HepG2 (cell line): ENCODE measurements around the gene ARHGEF16. TPM values are rescaled to one million over a fixed set of nuclear protein-coding genes. Genes with fewer than 3 reads are reported as not detected.

ENCODE experiments used
- ATF7 ChIP-seq, 2 experiments: fragments of 450-650 bp in 1 of 2; sonication (generic) in 1 of 2; formaldehyde crosslinking in 1 of 2; IDR thresholded peaks; 2 replicates each; pipeline versions ENCODE4 v1.4.0 to v1.6.1; 2016 to 2020; ENCODE audit warnings: antibody characterized with exemption in 1 of 2, mild to moderate bottlenecking in 1 of 2, missing genetic modification reagents in 1 of 2
- BORCS8-MEF2B ChIP-seq: sonication (generic); formaldehyde crosslinking; IDR thresholded peaks from 2 replicates; pipeline ENCODE4 v1.8.0; 2022; ENCODE audit warnings: mild to moderate bottlenecking, missing genetic modification reagents
- FOSL2 ChIP-seq: sonication (generic); formaldehyde crosslinking; IDR thresholded peaks from 2 replicates; pipeline ENCODE4 v1.4.0; 2020; ENCODE audit warnings: missing genetic modification reagents
- FOXK2 ChIP-seq: fragments of 450-650 bp; IDR thresholded peaks from 2 replicates; pipeline ENCODE4 v1.6.1; 2016
- MEIS1 ChIP-seq: sonication (generic); formaldehyde crosslinking; IDR thresholded peaks from 2 replicates; pipeline ENCODE4 v1.9.0; 2021; ENCODE audit warnings: mild to moderate bottlenecking, missing genetic modification reagents, moderate library complexity, borderline replicate concordance
- MYPOP ChIP-seq: sonication (generic); formaldehyde crosslinking; IDR thresholded peaks from 2 replicates; pipeline ENCODE4 v1.8.1; 2023; ENCODE audit warnings: mild to moderate bottlenecking, moderate library complexity, missing genetic modification reagents
- NAIF1 ChIP-seq: sonication (generic); formaldehyde crosslinking; IDR thresholded peaks from 2 replicates; pipeline ENCODE4 v1.5.0; 2020; ENCODE audit warnings: mild to moderate bottlenecking, missing genetic modification reagents, borderline replicate concordance
- PHF5A ChIP-seq: IDR thresholded peaks from one replicate; pipeline ENCODE4 v1.6.1; 2018; ENCODE audit warnings: low read depth, missing genetic modification reagents; ENCODE audit not compliant: unreplicated experiment
- PPARG ChIP-seq: conservative IDR thresholded peaks from 2 replicates; pipeline ENCODE4 v1.6.1; 2016; ENCODE audit warnings: missing biosample characterization, missing genetic modification reagents
- REXO4 ChIP-seq: sonication (generic); formaldehyde crosslinking; IDR thresholded peaks from 2 replicates; pipeline ENCODE4 v1.8.0; 2022; ENCODE audit warnings: missing genetic modification reagents, mild to moderate bottlenecking, borderline replicate concordance
- SETDB1 ChIP-seq: sonication (generic); formaldehyde crosslinking; IDR thresholded peaks from 2 replicates; pipeline ENCODE4 v1.5.1; 2020; ENCODE audit warnings: missing genetic modification reagents, mild to moderate bottlenecking, borderline replicate concordance
- TEF ChIP-seq: sonication (generic); formaldehyde crosslinking; IDR thresholded peaks from 2 replicates; pipeline ENCODE4 v1.5.0; 2020; ENCODE audit warnings: missing genetic modification reagents
- ZHX2 ChIP-seq, 2 experiments: sonication (generic) in 1 of 2; formaldehyde crosslinking in 1 of 2; IDR thresholded peaks; 2 replicates each; pipeline versions ENCODE4 v1.6.1 to v1.9.0; 2014 to 2022; ENCODE audit warnings: antibody characterized with exemption in 1 of 2, borderline replicate concordance in 1 of 2, inconsistent platforms in 1 of 2, low read depth in 1 of 2, missing genetic modification reagents in 1 of 2
- ZKSCAN5 ChIP-seq: sonication (generic); formaldehyde crosslinking; IDR thresholded peaks from 2 replicates; pipeline ENCODE4 v1.5.1; 2020; ENCODE audit warnings: mild to moderate bottlenecking, missing genetic modification reagents
- ZNF451 ChIP-seq: sonication (generic); formaldehyde crosslinking; IDR thresholded peaks from 2 replicates; pipeline ENCODE4 v1.5.0; 2020; ENCODE audit warnings: mild to moderate bottlenecking, missing genetic modification reagents
- ZNF503 ChIP-seq: sonication (generic); formaldehyde crosslinking; IDR thresholded peaks from 2 replicates; pipeline ENCODE4 v1.4.0; 2020; ENCODE audit warnings: missing genetic modification reagents
- ZNF570 ChIP-seq: sonication (generic); formaldehyde crosslinking; IDR thresholded peaks from 2 replicates; pipeline ENCODE4 v1.4.0; 2020; ENCODE audit warnings: mild to moderate bottlenecking, missing genetic modification reagents, borderline replicate concordance
- ZNF761 ChIP-seq: sonication (generic); formaldehyde crosslinking; conservative IDR thresholded peaks from 2 replicates; pipeline ENCODE4 v1.4.0; 2020; ENCODE audit warnings: mild to moderate bottlenecking, missing genetic modification reagents
- polyA plus RNA-seq, 8 experiments: library from polyadenylated mRNA; depleted of rRNA in 3 of 8; stranded (reverse) in 7 of 8; unstranded in 1 of 8; fragments of >200 nt; fragmentation: Illumina TruSeq in 4 of 8; extraction: Trizol in 4 of 8; gene quantifications; 2 replicates each; pipeline versions ENCODE4 v1.2.1 to v1.2.3, GENCODE V29; 2011 to 2016; ENCODE audit warnings: low read depth in 4 of 8, missing spikeins in 1 of 8, mixed read lengths in 1 of 8; ENCODE audit not compliant: insufficient read depth in 1 of 8
- total RNA-seq, 5 experiments: library from RNA; depleted of rRNA; stranded (reverse); fragments of >200 nt; fragmentation: Illumina TruSeq; extraction: Trizol; gene quantifications; 2 replicates each; pipeline ENCODE4 v1.2.3, GENCODE V29; 2016; ENCODE audit warnings: low read depth in 1 of 5

ARHGEF16 gene
- total and polyA plus RNA-seq, 2 of the 13 experiments (the other 11 are each of a cell fraction or from before 2014, with no cell fraction given), result 20.3 to 39.9 TPM

- TF ChIP-seq REXO4 (CRISPR knock-in tag) (no peak), BORCS8-MEF2B (CRISPR knock-in tag) (no peak), ZNF503 (0 out of 2 replicates have a peak, but pooled peaks have one; percentile 20), FOSL2 (CRISPR knock-in tag) (0 out of 2 replicates have a peak, but pooled peaks have one; percentile 18), MYPOP (CRISPR knock-in tag) (no peak), NAIF1 (no peak), ATF7 (IDR thresholded peaks at IDR 0.05) (no peak), ATF7 (CRISPR knock-in tag; IDR thresholded peaks at IDR 0.05) (no peak), PPARG (CRISPR knock-in tag) (no peak), ZNF761 (0 out of 2 replicates have a peak, but pooled peaks have one; percentile 62), PHF5A (CRISPR knock-in tag) (no peak), TEF (CRISPR knock-in tag) (no peak), SETDB1 (CRISPR knock-in tag) (no peak), MEIS1 (CRISPR knock-in tag) (no peak), ZNF451 (CRISPR knock-in tag) (peak; percentile 40; the same call in 1 of the 2 replicates), FOXK2 (no peak), ZHX2 (IDR thresholded peaks at IDR 0.05; ENCODE audit: low read depth) (no peak), ZHX2 (CRISPR knock-in tag; IDR thresholded peaks at IDR 0.05; ENCODE audit: borderline replicate concordance) (no peak), ZNF570 (CRISPR knock-in tag) (no peak), ZKSCAN5 (CRISPR knock-in tag) (no peak)
These were observed at the start of gene ARHGEF16 (continued) for GRCh38 chr1:3453891-3454810.
